Stimulated activated CD8-positive, alpha-beta memory T cell treated with anti-CD3 and anti-CD28 coated beads, Interleukin-7, amount 100 ng/mL, for 24 hours (primary cell): ENCODE data around the gene AGPAT1.
"Not testable (repeated sequence)": the region's sequence is repeated elsewhere in the genome, so short reads cannot be mapped to it uniquely, and the experiment has no call there.

Source experiments
- DNase-seq: peaks from one replicate; pipeline ENCODE4 v3.0.0-alpha.2; 2020; ENCODE audit warnings: low read depth

AGPAT1 gene

DNA sequence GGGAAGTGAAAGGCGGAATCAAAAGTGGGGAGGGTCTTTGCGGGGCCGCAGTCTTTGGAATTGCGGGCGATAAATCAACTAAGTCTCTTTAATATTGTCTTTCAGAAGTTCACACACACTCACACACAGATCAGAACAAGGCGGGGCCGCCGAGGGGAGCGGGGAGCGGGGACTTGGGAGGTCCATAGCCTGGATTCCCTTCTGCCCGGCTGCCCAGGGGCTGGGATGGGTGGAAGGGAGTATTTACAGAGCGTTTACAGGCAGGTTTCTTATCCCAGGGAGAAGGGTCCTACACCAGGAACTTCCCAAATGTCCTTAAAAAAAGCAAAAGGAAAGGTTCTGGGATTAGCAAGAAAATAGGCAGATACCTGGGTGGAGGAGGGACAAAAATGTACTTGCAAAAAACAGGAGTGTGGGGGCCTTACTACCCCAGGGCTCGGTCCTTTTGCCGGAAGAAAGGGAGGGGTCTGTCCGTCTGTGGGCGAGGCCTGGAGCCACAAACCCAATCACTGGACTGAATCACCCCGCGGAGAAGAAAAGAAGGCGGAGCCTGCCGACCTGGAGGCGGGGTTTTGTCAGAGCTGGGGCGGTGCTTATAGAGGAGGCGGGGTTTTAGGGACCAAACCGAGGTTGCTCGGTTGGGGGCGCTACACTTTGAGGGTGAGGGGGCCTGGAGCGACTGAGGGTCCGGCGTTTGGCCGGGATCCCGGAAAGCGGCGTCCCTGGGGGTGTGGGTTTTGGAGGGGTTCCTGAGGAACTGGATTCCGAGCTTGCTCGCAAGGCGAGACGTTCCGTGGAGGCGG is 27.4 kb downstream of the AGPAT1 start:
- no peak for DNase-seq

DNA sequence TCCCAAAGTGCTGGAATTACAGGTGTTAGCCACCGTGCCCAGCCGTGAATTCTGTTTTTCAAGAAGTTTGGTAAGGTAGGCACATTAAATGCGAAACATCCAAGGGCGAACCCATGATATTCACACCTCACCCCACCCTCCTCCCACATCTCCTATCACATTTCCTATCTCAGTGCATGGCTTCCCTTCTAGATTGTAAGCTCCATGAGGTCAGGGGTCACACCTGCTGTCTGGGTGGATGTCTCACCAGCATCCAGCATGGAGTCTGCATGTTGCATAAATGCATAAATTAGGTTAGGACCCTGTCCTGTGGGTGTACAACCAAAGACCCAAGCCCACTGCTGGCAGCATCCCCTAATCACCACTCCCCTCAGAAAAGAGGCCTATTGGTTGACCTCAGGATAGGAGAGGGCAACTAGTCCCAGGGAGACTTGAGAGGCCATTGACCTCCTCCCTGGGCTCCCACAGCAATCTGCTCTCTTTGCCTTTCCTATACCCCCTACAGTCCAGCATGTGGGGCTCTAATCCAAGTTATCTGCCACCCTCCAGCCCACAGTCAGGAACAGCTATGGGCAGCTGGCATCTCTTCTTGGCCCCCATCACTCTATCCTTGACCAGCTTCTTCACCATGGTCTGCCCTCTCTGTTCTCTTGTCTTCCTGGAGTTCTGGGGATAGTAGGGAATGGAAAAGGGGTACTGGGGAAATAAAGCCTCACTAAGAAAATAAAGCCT is 28.3 kb downstream of the AGPAT1 start:
- no peak for DNase-seq

DNA sequence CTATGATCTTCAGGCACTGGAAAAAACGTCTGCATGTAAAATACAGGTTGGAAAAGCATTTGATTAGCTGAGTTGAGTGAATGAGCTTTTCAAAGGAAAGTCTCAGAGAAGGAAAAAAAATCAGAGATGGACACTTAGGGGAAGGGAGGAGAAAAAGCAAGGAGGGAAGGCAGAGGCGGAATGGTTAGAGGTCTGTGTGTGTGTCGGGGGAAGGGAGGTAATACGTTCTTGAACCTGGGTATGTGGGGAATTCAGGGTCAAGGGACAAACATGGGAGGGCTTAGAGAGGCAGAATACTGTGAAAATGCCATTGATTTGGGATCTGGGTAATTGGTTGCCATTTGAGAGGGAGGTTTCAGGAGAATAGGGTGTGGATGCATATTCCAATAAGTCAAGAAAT is 29.2 kb downstream of the AGPAT1 start:
- no peak for DNase-seq

DNA sequence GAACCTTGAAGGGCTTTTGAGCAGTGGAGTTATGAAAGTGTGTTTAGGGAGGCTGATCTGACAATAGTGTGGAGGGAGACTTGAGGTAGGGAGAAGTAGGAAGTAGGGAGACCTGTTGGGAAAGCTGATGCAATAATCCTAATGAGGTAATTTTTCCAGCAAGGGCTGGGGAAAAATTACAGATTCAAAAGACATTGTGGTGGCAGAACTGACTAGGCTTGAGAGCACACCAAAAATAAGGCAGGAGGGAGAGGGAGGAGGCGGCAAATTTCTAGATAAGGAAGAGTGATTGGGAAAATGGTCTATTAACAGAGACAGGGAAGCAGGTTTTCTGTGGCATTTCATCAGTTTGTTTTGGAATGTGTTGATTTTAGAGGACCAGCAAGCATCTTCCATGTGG is 29.6 kb downstream of the AGPAT1 start:
- no peak for DNase-seq

DNA sequence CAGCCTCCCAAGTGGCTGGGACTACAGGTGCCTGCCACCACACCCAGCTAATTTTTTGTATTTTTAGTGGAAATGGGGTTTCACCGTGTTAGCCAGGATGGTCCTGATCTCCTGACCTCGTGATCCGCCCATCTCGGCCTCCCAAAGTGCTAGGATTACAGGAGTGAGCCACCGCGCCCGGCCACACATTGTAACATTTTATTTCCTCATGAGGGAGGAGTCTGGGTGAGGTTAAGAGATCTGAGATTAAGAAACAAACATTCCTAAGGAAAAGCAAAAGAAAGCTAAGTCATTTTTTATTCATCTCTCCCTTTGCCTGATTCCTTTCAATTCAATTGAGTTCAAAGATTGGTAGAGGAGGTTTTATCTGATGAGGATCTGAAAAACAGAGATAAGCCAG is 31.6 kb downstream of the AGPAT1 start:
- not testable (repeated sequence) for DNase-seq

DNA sequence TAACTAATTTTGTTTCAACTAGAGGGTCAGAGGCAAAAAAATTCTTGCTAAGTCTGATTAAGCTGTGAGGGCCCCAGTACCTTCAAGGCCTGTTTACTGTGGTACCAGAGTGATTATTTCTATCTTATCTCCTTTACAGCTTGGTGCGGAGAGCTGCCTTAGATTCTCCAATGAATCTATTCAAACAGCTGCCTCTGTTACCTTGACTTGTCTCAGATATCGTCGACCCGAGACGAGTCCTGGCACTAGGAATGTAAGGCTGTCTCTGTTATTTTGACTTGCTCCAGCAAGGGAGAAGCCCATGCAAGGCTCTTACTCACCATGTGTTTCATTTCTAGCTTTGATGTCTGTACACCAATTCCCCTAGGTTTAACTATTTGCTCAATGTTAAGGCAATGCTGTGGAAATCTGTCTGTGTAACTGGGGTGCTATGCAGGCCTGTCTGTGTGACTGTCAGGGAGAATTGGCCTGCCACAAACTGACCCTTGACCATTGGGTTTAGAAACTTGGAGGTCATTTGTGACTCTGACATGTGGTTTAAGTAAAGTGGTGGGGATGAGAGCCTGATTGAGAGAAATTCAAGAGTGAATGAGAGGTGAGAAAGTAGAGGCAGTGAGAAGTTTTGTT is 35.4 kb downstream of the AGPAT1 start:
- no peak for DNase-seq

DNA sequence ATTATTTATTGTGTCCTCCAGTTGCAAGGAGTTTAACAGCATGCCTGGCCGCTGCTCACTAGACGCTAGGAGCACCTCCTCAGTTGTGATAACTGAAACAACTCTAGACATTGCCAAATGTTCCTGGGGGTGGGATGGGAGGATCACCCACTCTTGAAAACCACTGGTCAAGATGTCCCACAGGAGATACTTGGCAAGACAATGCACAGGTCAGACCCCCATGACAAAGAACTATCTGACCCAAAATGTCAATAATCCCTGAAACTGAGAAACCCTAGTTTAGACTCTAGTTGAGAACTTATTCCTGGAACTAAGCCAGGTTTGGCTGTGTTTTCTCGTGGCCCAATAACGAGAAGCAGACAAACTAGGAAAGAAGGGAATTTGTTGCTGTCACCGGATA is 36.3 kb downstream of the AGPAT1 start:
- no peak for DNase-seq

DNA sequence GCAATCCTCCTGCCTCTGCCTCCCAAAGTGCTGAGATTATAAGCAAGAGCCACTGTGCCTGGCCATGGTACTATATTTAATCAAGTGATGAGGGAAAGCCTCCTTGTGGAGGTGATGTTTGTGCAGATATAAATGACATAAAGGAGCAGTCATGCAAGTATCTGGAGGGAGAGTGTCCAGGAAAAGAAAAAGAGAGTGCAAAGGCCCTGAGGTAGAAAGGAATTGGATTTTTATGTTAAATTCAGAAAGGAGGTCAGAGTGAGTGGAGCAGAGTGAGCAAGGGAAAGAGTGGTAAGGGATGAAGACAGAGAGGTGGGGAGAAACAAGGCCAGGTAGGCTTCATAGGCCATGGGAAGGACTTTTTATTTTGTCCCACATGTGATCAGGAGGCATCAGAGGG is 38.4 kb downstream of the AGPAT1 start:
- DNase-seq = no peak

DNA sequence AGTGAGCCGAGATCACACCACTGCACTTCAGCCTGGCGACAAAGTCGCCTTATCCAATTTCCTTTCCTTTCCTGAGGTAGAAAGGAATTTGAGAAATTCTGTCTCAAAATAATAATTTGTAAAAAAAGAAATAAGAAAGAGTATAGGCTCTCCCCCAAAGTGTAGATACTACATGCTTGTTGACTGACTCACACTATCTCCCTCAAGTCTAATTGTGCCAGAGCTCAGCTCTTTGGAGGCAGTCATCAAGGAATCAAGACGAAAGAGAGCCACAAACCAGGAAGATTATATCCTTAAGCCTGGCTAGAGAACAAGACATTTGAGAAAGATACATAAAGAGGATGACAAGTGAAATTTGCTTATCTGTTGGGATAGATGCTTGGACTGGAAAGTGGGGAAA is 42.1 kb downstream of the AGPAT1 start:
- no peak for DNase-seq

DNA sequence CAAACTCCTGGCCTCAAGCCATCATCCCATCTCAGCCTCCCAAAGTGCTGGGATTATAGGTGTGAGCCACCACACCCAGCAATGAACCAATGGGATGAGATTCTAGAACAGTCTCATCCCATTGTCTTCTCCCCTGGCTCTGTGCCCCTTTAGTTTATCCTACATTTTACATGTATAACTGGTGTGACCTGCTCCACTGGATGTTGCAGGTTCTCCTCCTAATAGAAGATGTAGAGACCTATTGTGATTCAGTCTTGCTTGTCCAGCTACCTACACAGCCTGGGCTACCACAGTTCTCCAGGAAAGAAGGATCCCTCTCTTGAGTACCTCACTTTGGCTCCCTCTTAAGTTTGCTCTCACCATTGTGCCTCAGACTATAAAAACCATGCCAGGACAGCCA is 43.8 kb downstream of the AGPAT1 start:
- DNase-seq = no peak

DNA sequence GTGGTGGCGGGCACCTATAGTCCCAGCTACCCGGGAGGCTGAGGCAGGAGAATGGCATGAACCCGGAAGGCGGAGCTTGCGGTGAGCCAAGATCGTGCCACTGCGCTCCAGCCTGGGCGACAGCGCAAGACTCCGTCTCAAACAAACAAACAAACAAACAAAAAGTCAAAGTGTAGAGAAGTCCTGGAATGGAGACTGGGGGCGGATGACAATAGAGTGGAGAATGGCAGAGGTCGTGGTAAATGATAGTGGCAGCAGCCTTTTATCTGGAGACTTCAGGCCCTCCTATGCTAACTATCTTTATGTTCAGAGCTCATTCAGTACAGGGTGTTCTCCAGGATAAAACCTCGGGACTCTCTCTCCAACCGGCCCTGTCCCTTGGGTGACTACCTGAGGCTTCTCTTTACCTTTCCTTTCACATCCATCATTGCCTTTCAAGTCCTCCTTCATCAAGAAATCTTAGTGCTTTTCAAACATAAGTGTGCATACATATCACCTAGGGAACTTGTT is 44.4 kb downstream of the AGPAT1 start:
- DNase-seq = no peak

DNA sequence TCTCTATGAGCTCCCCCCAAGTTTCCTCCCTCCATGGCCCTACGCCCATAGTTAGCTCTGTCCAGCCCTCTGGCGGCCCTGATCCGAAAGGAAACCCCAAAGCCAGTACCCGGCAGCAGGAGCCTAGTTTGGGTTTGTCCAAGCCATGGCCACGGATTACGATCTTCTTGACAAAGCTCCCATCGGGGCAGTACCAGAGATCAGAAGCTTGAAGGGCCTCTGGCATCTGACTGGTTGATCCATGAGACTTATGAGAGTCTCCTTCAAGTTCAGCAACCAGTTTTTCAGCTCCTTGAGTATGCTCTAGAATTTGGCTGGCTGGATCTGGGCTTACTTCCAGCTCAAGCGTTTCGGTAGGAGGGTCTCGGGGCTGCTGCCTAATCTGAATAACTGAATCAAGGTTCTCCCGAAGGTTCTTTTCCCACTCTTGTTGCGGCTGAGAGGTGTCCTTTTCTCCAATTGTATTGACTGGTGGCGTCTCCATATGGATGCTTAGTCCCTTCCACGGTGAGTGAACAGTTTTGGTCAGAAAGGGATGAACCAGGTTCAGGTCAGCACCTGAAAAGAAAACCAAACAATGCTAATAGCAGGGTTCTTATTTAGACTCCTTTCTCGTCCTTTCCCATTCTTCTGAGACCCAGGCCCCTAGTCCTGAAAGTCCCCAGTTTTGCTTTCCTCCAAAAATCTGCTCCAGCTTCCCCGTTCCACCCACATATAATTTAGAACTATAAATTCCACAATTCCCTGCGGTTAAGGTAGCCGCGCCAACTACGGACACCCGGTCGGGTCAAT is 46.4 kb downstream of the AGPAT1 start:
- no peak for DNase-seq

DNA sequence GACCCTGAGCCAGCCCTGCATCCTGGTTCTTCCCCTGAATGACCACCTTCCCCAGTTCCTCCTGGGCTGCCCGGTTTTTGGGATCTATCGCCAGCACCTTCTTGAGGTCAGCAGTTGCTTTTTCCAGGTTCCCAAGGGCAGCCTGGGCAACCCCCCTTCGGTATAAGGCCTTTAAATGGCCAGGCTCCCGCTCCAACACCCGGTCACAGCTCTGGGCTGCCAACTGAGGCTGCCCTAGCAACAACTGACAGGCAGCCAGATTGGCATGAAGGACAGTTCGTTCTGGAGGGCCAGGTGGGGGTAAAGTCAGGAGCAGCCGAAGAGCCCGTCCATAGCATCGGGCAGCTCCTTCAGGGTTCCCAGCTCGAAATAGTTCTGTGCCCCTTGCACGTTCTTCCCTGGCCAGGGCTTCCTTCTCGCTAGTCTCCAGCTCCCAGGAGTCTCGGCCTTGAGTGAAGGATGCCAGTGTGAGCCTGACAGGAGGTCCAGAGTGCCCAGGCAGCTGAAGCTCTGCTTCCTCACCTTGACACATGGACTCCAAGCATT is 47.1 kb downstream of the AGPAT1 start:
- DNase-seq = no peak

DNA sequence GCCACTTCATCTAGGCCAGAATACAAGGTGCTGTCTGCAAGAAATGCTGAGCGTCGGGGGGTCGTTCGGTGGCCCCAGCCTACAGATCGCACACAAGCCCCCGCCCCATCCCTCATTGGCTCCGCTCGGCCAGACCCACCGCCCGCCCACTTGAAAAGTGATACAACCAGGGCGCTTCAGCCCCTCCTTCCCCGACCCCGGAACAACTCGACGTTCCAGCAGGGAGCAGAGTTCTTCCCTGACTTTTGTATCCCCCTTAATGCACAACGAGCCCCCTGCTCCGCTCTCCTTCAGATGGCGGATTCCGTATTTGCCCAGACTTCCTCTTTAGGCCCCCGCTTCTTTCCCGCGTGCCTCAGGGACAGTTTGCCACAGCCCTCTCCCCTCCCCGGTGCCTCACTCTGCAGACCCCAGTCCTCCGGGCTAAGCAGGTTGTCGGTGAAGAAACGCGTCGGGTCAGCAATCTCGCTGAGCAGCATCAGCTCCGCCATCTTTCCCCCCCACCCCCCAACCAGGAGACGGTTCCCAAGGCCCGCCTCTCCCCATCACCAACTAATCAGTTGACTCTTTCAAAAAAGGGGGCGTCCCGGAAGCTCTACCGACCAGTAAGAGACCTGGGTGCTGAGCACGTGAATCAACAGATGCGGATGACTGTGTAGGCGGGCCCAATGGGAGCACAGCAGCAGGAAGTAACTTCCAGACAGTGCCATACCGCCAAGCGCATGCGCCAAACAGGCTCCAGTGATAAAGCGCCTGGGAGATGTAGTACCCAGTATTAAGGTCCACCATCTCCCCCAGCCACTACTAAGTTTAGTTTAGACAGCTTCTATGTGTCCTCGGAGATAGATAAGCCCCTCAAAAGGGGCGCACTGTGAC is 47.9 kb downstream of the AGPAT1 start, which contains the start of gene ATF6B:
Gene ATF6B (minus strand): TSS at position 530 of the 876 bp plus-strand sequence. CDS start 39 bp downstream, at position 491.
- peak; percentile 90 for DNase-seq

DNA sequence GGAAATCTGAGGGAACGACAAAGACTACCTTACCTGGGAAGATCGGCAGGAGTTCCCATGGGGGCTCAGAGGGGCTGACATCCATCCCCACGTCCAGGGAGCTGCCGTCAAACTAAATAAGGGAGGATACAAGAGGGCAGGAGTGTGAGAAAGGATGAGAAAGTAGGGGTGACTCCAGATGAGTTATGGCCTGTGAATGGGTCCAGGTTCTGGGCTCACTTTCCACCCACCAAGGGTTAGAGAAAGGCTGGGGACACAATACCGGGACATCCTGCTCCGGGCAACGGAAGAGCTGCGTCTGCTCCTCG is 48.5 kb downstream of the AGPAT1 start:
- no peak for DNase-seq

DNA sequence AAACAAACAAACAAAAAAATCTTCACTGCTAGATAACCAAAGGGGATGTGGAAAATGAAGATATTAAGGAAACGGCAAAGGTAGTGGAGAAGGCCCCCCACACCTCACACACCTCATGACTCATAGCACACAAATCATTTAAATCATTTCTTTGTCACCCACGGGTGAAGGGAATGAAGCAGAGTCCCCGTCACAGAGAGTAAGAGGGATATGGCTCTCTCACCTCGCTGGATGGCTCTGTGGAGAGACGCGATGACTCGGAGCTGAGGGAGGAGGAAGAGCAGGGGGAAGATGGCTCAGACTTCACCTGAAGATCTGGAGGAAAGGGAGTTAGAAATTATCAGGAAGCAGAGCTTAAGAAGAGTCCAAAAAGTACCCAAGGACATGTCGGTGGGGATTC is 49.0 kb downstream of the AGPAT1 start:
- no peak for DNase-seq

DNA sequence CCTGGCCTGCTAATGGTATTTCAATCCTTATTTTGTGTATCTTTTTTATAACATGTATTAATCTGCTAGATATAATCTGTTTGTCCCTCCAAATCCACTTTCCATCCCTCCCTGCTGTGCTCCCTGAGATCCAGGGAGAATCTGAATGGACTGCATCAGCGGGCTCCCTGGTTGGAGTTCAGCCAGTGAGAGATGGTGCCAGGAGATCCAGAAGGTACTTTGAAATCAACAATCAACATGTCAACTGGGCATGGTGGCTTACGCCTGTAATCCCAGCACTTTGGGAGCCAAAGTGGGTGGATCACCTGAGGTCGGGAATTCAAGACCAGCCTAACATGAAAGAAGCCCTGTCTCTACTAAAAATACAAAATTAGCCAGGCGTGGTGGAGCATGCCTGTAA is 52.2 kb downstream of the AGPAT1 start:
- DNase-seq = no peak

DNA sequence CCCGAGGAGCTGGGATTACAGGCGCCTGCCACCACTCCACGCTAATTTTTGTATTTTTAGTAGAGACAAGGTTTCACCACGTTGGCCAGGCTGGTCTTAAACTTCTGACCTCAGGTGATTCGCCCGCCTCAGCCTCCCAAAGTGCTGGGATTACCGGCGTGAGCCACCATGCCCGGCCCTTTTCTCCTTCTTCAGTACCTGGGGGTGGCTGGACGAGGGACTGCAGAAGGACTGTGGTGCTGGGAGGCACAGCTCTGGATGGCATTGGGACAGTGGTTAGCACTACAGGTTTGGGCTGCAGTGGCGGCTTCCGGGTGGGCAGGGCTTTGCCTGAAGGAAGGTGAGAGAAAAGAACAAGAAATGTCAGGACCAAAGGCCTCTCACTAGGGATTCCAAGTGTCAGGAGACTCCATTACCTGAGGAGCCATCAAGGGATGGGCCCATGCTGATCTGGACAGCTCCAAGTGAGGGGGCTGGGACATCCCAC is 55.3 kb downstream of the AGPAT1 start:
- DNase-seq = no peak

DNA sequence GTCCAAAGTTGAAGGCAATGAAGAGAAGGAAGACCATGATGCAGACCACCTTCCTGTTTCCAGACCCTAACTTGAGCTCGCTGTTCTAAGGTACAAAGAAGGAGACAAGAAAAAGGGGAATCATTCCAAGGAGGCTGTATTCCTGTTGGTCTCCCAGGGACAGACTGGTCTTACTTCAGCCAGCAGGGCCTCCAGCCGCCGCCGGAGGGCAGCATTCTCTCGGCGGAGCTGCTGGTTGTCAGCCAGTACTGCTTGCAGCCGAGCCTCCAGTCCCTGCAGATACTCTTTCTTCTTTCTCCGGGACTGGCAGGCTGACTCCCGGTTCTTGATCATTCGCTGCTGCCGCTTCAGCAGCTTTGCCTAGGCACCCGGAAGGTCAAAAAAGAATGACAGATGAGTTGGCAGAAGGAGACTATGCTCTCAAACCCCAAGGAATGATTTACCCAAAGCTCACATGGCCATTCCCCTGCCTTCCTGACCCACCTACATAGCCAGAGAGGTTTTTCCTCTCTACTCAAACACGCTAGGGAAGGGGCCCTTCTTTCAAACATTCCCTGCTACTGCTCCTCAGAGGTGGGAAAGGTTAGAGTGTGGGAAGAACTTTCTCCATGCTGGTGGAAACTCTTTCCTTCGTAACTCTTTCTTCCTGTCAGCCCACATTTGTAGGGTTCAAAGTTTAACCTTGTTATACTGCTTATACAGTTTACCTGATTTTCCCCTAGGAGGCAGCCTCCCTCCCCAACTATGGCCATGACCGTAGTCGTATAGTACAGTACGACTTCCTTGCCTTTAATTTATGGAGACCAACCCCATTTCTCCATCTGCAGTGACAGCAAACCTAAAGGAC is 56.9 kb downstream of the AGPAT1 start:
- DNase-seq = peak; percentile 33
